ENCODE results near the gene TRAPPC2B.
A peak's percentile ranks its signal among the peaks of the same experiment; 100 is the strongest.

The TRAPPC2B gene

DNA sequence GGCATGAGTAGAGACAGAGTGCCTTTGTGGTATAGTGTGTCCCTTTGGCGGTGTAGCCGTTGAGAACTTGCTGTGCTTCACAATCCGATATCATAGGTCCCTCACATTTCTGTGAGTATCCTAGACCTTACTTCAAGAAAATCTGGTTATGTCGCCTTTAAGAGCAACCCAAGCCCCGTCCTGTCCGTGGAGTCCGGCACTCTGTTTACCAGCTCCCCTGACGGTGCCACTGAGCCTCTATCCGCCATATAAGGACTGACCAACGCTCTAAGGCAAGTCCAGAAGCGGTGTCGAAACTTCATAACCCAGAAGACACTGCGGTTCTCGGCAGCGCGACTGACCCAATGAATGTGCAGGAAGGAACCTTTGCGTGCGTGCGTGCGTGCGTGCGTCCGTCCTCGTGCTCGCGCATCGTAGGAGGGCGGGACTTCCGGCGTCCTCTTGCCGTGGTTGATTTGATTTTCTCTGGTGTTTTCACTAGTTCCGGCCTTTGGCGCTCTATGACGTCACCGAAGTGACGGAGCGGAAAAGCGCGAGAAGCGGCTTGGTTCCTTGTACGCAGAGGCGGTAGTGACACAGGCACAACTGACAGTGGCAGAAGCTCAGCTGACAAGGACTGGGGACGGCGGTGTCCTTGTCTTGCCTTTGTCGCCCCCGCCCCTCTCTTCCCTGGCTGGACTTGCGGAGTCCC, at the start of gene TRAPPC2B, which contains the start of gene ZNF547:
TRAPPC2B (plus strand) TSS at position 555 of the 691 bp plus-strand sequence. CDS start 1,283 bp downstream, outside the sequence.
ZNF547 (plus strand) TSS at position 555 of the 691 bp plus-strand sequence. CDS start 5,005 bp downstream, outside the sequence.
- DNase-seq (ENCODE audit: low read depth in 3 of 3), result peak; percentile 96 to 97 (median 97)

DNA sequence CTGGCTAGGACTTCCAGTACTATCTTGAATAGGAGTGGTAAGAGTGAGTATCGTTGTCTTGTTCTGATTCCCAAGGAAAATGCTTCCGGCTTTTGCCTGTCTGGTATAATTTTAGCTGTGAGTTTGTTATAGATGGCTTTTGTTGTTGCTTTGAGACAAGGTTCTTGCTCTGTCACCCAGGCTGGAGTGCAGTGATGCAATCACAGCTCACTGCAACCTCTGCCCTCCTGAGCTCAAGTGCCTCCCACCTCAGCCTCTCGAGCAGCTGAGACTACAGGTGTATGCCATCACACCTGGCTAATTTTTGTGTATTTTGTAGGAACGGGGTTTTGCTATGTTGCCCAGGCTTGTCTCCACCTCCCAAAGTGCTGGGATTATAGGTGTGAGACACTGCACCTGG, 49.2 kb upstream of the TRAPPC2B start:
- no peak for DNase-seq (ENCODE audit: low read depth in 3 of 3)

DNA sequence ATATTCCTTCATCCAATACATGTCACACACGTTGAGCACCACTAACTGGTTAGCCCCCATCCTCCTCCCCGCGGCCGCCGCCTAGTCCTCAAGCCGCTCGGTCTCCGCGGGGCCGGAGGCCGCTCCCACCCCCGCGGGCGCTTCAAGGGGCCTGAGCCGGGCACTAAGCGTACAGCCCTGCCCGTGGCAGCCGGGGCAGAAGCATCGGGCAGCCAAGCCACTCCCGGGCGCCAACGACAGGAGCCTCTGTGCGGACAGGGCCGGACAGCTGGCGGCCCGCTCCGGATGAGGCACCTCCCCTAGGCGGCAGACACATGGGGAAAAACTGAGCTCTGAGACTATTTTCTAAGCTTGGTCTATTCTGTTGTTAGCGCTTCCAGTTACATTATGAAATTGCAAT, 45.8 kb upstream of the TRAPPC2B start:
- no peak for DNase-seq (ENCODE audit: low read depth in 3 of 3)

DNA sequence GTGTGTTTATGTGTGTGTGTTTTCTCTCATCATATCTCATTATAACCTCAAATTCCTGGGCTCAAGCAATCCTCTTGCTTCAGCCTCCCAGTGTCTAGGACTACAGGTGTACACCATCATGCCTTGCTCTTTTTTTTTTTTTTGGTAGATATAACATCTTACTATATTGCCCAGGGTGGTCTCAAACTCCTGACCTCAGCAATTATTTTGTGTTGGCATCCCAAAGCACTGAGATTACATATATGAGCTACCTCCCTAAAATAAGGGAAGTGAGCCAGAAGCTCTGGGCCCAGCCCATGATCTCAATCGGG, 43.5 kb upstream of the TRAPPC2B start:
- DNase-seq (ENCODE audit: low read depth in 3 of 3), result no peak

DNA sequence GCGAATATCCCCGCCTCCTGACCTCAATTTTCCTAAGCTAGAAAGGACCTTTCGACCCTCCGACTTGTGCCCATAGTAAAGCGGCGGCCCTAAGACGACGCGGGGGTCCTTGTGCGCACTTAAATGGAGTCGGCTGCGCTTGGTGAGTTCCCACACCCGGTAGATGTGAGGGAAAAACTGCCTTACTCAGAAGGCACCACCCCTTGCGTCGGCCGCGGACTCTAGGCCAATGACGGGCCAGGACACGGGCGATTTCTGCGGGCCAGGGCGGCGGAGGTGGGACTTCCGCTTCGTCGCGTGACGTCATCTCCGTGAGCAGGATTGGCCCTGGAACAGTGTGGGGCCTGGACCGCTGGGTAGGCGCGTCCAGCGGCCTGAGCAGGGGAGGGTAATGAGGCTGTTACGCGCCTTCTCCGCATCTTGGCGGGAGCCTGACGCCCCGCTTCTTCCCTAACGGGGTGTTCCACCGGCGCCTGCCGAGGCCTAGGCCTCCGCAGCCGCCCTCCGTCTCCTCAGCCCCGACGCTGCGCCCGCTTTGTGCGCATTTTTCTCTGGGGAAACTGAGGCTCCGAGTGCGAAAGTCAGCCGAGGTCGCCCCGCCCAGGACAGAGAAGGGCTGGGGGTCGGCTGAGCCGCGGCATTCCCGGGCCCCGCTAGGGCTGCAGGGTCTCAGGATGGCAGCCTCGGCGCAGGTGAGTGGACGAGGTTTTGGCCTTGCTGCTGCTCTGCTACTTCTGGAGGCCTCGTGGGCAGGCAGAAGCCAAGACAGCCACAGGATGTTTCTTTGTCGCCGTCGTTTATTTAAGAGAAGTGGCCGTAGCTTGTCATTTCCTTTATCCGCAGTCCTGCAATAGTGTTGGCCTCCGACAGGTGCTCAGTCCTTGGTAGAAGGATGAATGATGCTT, 42.9 kb upstream of the TRAPPC2B start, which contains the start of gene ZNF543:
ZNF543 (plus strand) TSS at position 293 of the 905 bp plus-strand sequence; CDS start at position 675, 382 bp downstream.
- DNase-seq (ENCODE audit: low read depth in 3 of 3), result peak; percentile 87 to 90 (median 88)

DNA sequence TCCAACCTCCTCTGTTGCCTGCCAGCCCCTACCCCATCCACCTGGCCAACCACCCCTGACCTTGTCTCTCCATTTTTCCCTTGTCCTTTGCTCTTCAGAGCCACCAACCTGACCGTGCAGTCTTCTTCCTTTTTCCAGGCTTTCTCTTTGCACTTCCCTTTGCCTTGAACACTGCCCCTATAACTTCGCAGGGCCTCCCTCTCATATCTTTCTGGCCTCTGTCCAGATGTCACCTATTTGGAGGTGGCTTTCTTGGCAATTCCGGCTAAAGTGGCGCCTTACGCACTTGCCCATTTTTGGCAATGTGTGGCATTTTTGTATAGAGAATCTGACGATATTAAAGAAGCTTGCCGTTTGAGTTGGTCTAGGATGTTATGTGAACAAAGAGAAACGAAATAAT, 42.2 kb upstream of the TRAPPC2B start:
- no peak for DNase-seq (ENCODE audit: low read depth in 3 of 3)

DNA sequence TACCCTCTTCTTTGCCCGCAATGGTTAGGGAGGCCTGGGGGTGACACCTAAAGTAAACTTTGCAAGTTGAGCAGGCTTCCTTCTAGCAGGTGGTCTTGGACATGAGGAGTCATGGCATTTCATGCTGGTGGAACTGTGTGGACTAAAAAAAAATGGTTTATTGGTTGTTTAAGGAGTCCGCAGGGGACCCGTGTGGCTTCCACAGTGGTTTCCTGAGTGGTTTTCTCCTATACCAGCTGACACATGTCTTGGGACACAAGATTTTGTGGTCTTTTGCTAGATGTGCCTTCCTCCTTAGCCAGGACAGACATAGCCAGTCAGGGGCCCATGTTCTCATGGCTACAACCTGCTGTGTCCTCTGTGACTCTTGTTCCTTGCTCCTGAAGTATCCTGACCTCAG, 41.6 kb upstream of the TRAPPC2B start:
- no peak for DNase-seq (ENCODE audit: low read depth in 3 of 3)

DNA sequence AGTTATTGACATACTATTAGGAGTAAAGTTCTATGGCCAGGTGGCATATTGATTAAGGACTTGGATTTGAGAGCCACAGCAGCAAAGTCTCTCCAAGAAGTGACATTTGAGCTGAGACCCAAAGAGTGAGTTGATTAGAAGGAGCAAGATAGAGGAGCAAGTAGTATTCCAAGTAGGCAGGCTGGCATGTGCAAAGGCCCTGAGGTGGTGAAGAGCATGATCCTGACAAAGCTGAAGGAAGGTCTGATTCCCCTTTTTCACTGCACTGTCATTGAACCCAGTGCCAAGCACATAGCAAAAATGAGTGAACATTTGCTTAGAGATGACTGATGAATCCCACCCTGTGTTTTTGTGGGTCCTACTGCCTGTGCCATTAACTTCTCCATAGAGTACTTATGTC, 38.4 kb upstream of the TRAPPC2B start:
- DNase-seq (ENCODE audit: low read depth in 3 of 3), result no peak

DNA sequence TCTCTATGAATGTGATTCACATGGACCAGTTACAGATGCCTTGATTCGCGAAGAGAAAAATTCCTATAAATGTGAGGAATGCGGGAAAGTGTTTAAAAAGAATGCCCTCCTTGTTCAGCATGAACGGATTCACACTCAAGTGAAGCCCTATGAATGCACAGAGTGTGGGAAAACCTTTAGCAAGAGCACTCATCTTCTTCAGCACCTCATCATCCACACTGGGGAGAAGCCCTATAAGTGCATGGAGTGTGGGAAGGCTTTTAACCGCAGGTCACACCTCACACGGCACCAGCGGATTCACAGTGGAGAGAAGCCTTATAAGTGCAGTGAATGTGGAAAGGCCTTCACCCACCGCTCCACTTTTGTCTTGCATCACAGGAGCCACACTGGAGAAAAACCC, 35.4 kb upstream of the TRAPPC2B start:
- DNase-seq (ENCODE audit: low read depth in 3 of 3), result no peak

DNA sequence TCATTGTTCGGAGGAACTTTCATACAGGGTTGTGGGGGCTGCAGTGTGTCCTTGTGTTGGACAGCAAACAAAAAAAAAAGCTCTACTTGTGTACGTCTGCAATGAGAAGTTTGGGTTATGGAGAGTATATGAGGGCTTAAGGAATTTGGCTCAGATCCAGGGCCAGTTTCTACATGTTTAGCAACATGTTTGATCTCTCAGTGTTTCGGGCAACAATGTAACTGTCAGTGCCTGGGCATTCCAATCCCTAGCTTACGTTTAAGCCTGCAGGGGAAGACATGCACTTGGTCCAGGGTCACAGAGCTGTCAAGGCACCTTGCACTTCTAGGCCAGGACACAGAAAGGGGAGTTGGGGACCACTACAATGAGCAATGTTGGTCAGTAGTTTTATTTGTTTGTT, 29.2 kb upstream of the TRAPPC2B start:
- no peak for DNase-seq (ENCODE audit: low read depth in 3 of 3)

DNA sequence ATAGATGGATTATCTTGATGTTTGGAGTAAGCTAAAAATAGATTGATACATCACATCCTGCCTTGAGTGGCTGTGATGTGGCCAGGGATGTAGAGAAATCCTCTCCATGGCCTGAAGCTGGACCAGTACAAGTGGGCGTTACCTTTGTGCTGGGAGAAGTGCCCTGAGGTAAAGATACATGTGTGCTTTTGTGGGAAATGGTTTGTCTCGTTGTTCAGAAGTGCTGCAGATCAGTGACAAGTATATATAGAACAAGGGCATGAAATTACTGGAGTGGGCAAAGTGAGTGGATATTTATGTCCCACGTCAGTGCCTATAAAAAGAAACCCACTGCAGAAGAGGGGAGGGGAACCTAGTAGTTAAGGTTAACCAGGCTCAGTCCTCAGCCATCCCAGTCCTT, 24.5 kb upstream of the TRAPPC2B start:
- DNase-seq (ENCODE audit: low read depth in 3 of 3), result no peak

DNA sequence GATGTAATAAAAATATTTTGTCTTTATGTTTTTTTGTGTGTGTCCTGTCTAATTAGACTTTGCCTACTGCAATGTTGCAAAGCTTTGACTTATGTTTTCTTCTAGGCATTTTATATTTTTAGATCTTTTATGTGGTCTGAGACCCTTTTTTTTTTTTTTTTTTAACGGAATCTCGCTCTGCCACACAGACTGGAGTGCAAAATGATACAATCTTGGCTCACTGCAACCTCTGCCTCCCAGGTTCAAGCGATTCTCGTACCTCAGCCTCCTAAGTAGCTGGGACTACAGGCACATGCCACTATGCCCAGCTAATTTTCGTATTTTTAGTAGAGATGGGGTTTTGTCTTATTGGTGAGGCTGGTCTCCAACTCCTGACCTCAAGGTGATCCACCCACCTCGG, 20.8 kb upstream of the TRAPPC2B start:
- no peak for DNase-seq (ENCODE audit: low read depth in 3 of 3)

DNA sequence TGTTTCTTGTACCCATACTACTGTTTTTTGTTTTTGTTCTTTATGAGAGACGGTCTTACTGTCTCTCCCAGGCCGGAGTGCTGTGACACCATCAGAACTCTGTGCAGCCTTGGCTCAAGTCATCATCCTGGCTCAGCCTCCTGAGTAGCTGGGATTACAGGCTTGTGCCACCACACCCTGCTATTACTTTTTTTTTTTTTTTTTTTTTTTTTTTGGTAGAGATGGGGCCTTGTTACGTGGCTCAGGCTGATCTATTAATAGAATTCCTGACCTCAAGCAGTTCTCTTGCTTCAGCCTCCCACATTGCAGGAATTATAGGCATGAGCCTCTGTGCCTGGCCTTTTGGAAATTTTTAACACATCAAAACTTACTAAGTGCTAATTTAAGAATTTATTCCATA, 15.2 kb upstream of the TRAPPC2B start:
- no peak for DNase-seq (ENCODE audit: low read depth in 3 of 3)

DNA sequence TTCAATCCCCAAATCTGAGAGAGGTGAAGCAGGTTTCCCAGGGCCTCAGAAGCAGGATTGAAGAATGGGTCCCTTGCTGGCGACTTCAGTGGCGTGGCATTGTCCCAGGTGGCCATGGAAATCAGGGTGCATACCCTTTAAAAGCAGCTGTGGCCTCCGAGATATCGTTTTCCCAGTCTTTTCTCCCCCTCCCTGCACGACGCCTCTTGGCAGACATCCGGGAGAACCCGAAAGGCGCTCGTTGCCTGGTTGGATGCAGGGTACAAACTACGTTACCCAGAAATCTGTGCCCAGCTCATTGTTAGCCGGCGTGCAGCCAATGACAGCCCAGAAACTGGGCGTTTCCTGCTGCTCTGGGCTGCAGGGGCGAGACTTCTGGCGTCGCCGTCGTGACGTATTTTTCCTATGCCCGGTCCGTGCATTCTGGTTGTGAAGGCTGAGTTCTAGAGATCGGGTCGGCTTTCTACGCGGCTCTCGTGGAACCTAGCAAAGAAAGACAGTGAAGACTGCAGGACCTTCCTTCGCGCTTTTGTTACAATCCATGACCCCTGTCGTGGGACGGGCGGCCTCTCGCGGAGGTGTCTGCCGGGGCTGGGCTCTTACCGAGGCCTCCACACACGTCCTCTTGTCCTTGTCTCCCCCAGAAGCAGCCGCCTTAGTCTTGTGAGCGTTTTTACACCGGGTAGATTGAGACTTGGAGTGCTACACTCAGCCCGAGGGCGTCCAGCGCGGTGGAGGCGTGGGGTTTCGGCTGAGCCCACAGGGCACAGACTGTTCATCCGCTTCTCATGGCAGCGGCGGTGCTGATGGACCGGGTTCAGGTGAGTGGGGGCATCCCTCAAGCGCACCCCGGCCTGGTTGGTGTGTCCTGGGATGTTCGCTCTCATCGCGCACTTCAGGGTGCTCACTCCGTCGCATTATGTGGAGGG, 12.2 kb upstream of the TRAPPC2B start, which contains the start of gene ZNF304:
ZNF304 (plus strand) TSS at position 395 of the 929 bp plus-strand sequence; CDS start at position 789, 394 bp downstream.
- DNase-seq (ENCODE audit: low read depth in 3 of 3), result peak; percentile 67 to 79 (median 76)

DNA sequence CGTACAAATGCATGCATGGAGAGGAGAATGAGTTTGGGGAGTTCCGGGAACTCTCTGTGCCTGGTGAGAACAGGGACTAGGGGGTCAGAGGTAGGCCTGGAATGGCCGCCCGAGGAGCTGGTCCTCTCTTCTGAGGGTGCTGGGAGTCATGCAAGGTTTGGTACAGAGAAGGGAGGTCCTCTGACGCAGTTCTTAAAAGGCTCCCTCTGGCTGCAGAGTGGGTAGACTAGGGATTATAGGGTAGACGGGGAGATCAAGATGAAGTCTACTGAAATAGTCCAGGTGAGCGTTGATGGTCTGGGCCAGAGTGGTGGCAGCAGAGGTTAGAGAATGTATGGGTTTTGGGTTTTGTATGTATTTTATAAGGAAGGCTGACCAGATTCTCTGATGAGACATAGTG, 11.5 kb upstream of the TRAPPC2B start:
- no peak for DNase-seq (ENCODE audit: low read depth in 3 of 3)

DNA sequence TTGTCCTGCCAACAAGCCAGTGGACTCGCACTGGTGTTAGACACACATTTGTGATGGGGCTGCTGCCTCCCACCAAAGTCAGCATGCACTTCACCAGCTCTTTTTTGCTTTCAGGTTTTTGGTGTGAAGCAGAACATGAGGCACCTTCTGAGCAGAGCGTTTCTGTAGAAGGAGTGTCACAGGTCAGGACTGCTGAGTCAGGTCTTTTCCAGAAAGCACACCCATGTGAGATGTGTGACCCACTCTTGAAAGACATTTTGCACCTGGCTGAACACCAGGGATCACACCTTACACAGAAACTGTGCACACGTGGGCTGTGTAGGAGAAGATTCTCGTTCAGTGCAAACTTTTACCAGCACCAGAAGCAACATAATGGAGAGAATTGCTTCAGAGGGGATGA, 7.4 kb upstream of the TRAPPC2B start:
- no peak for DNase-seq (ENCODE audit: low read depth in 3 of 3)

DNA sequence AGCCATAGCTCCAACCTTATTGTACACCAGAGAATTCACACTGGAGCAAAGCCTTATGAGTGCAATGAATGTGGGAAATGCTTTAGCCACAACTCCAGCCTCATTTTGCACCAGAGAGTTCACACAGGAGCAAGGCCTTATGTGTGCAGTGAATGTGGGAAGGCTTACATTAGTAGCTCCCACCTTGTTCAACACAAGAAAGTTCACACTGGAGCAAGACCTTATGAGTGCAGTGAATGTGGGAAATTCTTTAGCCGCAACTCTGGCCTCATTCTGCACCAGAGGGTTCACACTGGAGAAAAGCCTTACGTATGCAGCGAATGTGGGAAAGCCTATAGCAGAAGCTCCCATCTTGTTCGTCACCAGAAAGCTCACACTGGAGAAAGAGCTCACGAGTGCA, 5.9 kb upstream of the TRAPPC2B start:
- DNase-seq (ENCODE audit: low read depth in 3 of 3), result no peak

DNA sequence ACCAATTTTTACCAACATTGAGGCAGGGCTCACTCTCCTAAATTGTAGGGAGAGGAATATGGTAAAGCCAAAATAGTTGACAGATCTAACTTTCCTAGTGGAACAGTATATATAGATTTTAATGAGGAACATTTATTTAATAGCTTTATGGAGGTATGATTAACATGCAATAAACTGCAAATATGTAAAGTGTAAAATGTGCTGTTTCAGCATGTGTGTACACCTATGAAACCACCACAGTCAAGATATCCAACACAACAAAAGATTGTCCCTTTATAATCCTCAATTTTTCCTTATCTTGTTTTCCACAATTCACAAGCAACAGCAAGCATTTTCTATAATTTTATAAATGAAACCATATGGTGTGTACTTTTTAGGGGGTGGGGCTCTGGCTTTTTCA, 4.1 kb upstream of the TRAPPC2B start:
- no peak for DNase-seq (ENCODE audit: low read depth in 3 of 3)

DNA sequence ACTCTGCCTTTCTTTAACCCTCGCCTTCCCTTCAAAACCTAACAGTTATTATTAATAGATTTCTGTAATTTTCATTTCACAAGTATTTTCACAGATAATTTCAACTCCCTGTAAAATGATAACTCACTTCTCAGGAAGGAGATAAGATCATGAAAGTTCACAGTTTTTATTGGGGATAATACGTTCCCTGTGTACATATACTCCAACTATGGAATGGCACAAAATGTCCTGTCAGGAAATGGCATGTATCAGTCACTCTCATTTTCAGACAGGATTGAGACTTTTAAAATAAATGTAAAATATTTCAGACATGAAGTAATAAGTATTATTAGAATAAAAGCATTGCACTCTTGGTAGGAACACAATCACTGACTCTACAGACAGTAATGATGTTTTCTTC, 932 bp upstream of the TRAPPC2B start:
- no peak for DNase-seq (ENCODE audit: low read depth in 3 of 3)

DNA sequence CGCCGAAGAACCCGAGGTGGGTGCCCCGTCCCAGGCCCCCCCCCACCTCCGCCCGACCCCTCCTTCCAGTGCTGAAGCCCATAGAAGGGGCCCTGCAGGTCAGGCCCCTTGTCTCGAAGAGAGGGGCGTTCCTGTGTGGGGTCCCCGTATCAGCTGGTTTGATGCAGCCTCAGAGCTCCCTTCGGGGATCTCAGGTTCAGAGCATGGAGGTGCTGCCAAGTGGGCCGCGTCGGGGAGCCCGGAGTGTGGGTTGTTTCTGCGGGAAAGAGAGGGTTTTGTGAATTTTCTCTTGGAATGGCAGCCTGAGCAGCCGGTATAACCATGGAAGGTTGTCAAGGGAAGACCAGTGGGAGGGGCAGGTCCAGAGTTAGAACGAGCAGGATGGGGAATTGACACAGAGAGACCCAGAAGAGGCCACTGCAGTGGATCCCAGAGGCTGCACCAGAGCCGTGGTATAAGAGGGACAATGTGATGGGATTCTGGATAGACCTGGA, 384 bp downstream of the TRAPPC2B start:
- no peak for DNase-seq (ENCODE audit: low read depth in 3 of 3)

DNA sequence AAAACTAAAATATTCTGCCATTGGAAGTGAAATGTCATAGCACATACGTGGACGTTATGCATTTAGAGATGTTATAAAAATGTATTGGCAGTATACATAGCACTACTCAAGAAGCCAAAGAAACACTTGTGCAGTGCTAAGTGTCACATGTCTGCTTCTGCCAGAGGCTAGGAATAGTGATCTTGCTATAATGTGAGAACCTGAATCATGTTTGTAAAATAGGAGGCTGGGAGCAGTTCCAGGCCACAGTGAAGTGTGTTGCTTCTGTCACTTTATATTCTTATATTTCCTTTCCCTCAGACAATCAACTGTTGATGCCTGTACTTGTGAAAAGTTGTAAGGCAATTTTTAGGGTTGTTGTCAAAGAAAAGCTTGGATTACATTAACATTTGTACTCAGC, 3.4 kb downstream of the TRAPPC2B start:
- DNase-seq (ENCODE audit: low read depth in 3 of 3), result no peak

DNA sequence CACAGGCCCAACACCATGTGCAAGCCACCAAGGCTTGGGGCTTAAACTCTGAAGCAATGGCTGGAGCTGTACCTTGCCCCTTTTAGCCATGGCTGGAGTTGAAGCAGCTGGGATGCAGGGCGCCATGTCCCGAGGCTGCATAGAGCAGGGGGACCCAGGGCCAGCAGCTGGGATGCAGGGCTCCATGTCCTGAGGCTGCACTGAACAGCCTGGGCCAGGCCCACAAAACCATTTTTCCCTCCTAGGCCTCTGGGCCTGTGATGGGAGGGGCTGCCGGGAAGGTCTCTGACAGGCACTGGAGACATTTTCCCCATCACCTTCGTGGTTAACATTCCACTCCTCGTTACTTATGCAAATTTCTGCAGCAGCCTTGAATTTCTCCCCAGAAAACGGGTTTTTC, 10.8 kb downstream of the TRAPPC2B start:
- no peak for DNase-seq (ENCODE audit: low read depth in 3 of 3)
